ENCODE data around the gene PER3.

GRCh38 chr1:7768583-7768982 lies 15.5 kb upstream of the PER3 start:
- no peak for TF ChIP-seq CTCF (IDR thresholded peaks at IDR 0.05; ENCODE audit: borderline replicate concordance, extremely low read depth, low read length, poor library complexity, severe bottlenecking)
- no peak for TF ChIP-seq EZH2 (IDR thresholded peaks at IDR 0.05; ENCODE audit: borderline replicate concordance, low read depth, low read length, severe bottlenecking)
